GM19468 (cell line): Measurements from ENCODE around the gene P2RY8.
"Not testable (repeated sequence)": the region's sequence is repeated elsewhere in the genome, so short reads cannot be mapped to it uniquely, and the experiment has no call there.

Experiments used
- ATAC-seq: cut with Tn5 transposase; IDR thresholded peaks from one replicate; pipeline ENCODE4 v1.9.1; 2021; ENCODE audit warnings: mild to moderate bottlenecking, moderate library complexity, moderate number of reproducible peaks; ENCODE audit not compliant: unreplicated experiment; ENCODE audit errors: extremely low read depth

P2RY8 gene

DNA sequence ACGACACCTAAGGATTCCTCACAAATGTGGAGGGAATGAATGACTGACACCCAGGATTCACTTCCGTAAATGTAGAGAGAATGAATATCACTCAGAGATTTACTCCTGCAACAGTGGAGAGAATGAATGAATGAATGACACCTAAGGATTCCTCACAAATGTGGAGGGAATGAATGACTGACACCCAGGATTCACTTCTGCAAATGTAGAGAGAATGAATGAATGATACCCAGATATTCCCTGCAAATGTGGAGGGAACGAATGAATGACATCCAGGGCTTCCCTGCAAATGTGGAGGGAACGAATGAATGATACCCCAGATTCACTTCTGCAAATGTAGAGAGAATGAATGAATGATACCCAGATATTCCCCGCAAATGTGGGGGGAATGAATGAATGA lies 47.6 kb downstream of the P2RY8 start:
- not testable (repeated sequence) for ATAC-seq

DNA sequence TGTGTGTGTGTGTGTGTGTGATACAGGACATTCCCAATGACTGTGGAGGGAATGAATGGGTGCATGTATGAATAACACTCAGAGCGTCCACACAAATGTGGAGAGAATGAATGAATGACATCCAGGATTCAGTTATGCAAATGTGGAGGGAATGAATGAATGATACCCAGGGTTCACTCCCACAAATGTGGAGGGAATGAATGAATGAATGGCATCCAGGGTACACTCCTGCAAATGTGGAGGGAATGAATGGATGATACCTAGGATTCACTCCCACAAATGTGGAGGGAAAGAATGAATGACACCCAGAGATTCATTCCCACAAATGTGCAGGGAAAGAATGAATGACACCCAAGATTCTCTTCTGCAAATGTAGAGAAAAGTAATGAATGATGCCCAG lies 48.2 kb downstream of the P2RY8 start:
- no peak for ATAC-seq

DNA sequence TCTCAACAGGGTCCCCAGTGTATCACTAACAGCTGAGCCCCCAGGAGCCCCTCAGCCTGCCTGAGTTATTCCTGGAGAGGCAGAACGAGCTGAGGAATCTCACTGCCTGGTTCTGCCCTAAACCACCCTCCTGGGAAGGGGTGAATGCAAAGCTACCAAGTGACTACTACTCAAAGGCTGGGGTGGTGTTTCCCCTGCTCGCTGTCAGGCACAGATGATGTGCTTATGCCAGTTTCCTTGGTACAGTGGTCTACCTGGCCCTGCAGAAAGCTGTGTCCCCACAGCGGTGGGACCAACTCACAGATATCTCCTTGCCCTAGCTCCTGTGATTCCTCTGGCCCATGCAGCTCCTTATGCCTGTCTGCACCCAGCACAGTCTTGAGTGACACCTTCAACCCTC lies 48.8 kb downstream of the P2RY8 start:
- ATAC-seq = no peak

DNA sequence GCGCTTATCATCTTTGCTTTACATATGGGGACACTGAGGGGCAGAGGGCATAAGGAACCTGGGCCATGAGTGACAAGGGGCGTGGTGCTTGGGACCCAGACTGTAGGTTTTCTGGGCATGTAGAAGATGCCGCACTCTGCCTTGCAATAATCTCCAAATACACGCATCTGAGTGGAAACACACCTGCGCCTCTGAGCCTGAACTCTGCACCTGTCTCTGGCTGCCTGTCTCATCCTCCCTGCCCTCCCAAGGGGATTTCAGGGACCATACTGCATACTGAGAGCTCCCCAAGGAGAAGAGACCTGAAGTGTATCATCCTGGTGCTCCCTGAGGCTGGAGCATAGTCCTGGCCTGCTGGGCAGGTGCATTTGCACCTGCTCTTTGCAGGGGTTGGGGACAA lies 49.6 kb downstream of the P2RY8 start:
- ATAC-seq = no peak

DNA sequence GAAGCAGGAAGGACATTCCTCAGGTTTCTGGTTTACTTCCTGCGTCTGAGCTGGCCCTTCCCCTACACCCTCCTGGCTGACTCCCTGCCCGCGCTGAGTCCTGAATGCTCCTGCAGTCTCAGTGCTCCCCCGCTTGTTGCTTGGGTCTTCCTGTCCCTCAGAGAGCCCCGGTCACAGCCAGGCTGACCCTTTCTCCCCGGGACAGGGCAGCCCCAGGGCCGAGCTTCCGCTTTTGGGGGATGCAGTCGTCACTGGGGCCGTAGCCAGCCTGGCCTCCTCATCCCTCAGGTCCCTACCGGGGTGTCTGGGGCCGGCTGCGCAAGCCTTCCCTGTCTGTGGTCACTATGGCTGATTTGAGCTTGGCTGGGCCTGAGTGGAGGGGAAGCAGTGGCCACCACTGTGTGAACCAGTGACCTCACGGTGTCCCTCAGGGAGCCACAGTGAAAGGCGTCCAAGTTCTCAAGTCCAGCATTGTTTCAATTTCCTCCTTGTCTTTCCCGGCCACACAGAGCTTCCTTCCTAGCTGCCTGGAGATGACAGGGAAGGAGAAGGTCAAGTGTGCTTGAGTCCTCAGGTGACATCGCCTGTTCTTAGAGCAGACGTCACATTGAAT lies 50.1 kb downstream of the P2RY8 start:
- no peak for ATAC-seq

DNA sequence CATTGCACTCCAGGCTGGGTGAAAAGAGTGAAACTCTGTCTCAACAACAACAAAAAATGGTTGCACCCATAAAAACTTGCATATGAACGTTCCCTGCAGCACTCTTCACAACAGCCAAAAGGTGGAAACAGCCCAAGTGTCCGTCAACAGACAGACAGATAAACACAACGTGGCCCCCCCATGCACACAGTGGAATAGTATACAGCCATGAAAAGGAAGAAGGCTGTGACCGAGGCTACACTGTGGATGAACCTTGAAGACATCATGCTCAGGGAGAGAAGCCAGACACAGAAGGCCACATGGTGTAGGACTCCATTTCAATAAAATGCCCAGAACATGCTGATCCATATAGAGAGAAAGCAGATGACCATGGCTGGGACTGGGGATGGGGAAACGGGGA lies 50.8 kb downstream of the P2RY8 start:
- ATAC-seq = no peak

DNA sequence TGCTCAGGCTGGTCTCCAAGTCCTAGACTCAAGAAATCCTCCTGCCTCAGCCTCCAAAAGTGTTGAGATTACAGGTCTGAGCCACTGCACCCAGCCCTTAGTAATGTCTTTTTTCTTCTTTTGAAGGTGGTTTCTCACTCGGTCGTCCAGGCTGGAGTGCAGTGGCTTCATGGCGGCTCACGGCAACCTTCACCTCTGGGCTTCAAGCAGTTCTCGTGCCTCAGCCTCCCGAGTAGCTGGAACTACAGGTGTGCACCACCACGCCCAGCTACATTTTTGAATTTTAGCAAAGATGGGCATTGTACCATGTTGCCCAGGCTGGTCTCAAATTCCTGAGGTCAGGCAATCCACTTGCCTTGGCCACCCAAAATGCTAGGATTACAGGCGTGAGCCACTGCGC lies 52.0 kb downstream of the P2RY8 start:
- no peak for ATAC-seq

DNA sequence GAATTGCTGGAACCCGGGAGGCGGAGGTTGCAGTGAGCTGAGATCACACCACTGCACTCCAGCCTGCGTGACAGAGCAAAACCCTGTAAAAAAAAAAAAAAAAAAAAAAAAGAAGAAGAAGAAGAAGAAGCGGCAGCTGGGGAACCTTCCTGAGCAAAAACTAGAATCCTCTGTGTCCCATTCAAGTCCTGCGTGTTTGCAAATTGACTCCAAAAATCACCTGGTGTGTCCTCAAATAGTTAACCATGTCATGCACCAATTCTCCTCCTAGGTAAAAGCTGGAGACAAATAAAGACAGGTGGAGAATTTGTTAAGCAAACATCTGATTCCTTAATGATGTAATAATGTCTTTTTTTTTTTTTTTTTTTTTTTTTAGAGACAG lies 52.4 kb downstream of the P2RY8 start:
- no peak for ATAC-seq

DNA sequence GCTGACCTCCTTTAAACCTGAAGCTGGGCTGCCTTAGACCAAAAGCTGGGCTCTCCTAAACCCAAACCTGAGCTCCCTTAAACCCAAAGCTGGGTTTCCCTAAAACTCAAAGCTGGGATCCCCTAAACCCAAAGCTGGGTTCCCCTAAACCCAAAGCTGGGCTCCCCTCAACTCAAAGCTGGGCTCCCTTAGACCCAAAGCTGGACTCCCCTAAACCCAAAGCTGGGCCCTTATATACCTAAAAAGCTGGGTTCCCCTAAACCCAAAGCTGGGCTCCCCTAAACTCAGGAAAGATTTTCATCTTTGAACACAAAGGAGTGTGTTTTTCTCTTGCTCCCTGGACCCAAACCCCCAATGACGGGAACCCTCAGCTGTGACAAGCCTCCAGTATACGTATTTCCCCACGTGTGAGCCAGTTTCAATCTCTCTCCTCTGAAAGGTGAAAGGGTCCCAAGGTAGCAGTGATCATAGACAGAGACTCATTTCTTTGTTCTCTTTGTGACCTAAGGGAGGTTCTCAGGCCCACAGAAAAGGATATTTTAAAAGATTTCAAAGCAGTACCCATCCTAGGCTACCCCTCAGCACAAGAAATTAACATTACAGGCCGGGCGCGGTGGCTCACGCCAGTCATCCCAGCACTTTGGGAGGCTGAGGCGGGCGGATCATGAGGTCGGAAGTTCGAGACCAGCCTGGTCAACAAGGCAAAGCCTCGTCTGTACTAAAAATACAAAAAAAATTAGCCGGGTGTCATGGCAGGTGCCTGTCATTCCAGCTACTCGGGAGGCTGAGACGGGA lies 52.9 kb downstream of the P2RY8 start:
- peak; percentile 44 for ATAC-seq

DNA sequence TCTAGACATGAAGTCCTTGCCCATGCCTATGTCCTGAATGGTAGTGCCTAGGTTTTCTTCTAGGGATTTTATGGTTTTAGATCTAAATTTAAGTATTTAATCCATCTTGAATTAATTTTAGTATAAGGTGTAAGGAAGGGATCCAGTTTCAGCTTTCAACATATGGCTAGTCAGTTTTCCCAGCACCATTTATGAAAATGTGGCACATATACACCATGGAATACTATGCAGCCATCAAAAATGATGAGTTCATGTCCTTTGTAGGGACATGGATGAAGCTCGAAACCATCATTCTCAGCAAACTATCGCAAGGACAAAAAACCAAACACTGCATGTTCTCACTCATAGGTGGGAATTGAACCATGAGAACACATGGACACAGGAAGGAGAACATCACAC lies 54.5 kb downstream of the P2RY8 start:
- not testable (repeated sequence) for ATAC-seq

DNA sequence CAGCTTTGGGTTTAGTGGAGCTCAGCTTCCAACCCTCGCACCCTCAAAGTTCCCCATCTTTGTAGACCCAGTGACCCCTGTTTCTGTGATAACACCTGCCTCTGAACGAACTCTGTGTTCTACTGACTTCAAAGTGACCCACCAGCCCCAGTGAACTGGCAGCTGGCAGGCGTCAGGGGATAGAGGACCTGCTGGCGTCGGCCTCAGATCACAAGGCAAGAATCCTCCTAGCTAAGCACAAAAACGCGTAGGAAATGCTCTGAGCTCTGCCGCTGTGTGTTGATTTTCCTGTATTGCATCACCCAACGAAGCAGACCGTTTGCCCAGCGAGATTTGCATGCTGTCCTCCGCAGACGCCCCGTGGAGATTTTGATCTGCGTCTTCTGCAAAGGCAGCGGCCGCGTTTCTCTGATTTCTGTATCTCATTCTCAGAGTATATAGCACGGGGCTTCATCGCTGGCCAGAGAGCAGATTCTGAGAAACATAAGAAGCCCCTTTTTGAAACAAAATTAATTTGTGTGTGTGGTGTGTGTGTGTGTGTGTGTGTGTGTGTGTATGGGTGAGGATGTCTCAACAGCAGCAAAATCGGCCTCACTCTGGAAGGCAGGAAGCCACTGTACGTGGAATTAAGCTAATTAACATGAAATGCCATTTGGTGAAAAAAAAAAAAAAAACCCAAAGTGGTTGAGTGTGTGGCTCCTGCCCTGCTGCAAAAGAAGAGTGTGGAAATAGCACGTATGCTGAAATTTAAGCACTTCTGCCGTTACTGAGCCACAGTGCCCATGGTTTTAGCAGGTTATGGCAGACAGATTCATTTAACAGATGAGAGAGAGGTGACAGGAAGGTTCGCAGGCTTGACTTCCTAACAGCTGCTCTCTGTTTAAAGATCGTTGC lies 55.1 kb downstream of the P2RY8 start:
- peak; percentile 14 for ATAC-seq

DNA sequence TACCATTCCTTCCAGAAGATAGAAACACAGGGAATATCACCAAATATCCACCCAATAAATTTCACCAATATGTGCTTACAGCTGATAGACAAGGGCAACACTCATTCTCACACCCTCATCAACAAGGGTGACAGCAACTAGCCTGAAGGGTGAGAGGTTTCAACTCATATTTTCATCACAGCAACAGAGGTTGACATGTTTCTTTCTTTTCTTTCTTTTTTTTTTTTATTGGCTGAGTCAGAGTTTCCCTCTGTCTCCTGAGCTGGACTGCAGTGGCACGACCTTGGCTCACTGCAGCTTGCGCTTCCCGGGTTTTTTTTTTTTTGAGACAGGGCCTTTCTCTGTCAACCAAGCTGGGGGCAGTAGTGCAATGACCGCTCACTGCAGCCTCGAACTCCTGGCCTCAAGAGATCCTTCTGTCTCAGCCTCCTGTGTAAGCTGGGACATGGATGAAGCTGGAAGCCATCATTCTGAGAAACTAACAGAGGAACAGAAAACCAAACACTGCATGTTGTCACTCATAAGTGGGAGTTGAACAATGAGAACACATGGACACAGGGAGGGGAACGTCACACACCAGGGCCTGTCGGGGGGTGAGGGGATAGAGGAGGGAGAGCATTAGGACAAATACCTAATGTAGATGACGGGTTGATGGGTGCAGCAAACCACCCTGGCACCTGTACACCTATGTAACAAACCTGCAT lies 56.8 kb downstream of the P2RY8 start:
- no peak for ATAC-seq

DNA sequence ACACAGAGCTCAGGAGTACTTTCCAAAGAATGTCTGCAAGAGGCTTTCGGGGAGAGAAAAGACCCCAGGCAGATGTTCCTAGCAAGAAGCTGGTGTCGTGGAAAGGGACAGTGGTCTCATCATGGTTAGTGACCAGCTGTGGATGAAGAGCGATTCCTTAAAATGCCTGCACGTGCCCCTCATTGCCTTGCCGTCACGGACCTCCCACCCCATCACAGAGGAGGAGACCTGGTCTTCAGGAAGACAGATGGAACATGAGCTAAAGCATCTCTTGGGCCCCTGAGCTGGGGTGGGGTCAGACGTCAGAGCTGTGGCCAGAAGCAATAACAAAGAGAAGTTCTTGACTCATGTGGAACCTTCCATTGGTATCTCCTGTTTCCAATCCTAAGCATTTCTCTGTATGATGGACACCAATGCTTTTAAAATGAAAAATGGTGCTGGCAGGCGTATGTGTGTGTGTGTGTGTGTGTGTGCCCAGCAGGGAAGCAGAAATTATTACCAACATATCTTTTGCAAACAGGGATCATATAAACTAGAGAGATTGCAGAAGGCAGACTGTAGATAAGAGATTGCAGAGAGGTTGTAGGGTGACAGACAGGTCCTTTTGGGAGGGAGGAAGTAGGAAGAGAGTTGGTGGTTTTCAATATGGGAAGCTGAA lies 59.1 kb downstream of the P2RY8 start:
- ATAC-seq = no peak

DNA sequence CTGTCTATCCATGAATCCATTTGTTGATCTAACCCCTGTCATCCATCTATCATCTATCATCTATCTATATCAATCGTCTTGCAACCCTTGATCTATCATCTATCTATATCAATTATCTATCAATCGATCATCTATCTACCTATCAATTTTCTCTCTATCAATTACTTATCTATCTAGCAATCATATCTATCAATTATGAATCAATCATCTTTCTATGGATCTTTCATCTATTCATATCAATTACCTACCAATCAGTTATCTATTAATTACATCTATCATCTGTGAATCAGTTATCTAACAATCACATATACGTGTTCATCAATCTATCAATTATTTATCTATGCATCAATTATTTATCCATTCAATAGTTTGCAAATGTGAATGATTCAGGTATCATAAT lies 59.8 kb downstream of the P2RY8 start:
- no peak for ATAC-seq

DNA sequence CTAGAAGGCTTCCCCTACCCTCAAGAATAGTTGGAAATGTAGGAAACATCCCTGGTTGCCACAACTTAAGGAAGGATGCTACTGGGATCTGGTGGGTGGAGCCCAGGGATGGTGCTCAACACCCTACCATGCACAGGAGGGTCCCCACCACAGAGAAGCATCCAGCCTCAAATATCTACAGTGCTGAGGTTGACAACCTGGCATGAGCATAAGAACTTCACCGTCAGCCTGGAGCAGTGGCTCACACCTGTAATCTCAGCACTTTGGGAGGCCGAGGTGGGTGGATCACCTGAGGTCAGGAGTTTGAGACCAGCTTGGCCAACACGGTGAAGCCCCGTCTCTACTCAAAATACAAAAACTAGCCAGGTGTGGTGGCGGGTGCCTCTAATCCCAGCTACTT lies 60.3 kb downstream of the P2RY8 start:
- no peak for ATAC-seq

DNA sequence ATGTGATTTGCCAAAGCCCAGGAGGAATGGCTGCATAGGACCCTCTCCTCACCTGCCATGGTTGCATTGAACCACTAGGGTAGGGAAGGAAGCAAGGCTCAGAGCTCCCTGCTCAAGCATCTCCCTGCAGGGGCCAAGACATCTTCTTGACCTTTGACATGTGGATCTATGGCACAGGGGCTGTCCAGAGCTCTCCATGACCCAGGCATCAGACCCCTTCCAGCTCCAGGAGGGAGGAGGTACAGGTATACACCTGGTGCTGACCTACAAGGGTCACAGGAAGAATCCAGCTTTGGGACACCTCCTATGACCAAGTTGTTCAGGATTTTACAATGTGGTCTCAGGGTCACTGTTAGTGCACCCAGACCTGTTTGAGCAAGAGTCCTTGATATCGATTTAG lies 61.1 kb downstream of the P2RY8 start:
- ATAC-seq = no peak

DNA sequence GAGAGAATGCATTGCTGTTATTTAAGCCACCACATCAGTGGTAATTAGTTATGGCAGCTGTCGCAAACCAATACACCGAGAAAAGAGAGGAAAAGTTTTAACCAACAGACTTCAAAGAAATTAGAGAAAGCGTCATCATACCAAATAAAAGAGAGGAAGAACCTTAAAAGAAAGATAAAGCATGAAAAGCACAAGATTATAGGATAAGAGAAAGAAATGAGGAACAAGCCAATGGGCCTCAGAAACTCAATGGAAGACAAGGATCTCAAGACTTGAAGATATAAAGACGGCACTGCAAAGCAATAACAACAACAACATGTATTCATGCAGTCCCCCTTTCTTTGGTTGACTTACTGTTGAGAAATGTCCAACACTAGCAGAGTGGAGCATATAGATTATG lies 61.5 kb downstream of the P2RY8 start:
- no peak for ATAC-seq

DNA sequence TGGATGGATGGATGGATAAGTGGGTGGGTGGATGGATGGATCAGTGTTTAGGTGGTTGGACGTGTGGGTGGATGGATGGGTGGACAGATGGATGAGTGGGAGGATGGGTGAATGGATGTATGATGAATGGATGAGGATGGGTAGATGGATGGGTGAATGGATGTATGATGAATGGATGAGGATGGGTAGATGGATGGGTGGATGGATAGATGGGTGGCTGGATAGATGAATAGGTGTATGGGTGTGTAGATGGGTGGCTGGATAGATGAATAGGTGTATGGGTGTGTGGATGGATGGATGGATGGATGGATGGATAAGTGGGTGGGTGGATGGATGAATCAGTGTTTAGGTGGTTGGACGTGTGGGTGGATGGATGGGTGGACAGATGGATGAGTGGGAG lies 62.4 kb downstream of the P2RY8 start:
- not testable (repeated sequence) for ATAC-seq

DNA sequence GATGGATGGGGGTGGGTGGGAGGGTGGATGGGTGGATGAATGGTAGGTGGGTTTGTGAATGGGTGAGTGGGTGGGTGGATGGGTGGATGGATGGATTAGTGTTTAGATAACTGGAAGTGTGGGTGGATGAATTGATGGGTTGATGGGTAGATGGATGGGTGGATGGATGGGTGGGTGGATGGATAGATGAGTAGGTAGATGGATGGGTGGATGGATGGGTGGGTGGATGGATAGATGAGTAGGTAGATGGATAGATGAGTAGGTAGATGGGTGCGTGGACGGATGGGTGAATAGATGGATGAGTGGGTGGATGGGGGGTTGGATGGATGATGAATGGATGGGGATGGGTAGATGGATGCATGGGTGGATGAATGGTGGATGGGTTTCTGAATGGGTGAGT lies 64.0 kb downstream of the P2RY8 start:
- no peak for ATAC-seq

DNA sequence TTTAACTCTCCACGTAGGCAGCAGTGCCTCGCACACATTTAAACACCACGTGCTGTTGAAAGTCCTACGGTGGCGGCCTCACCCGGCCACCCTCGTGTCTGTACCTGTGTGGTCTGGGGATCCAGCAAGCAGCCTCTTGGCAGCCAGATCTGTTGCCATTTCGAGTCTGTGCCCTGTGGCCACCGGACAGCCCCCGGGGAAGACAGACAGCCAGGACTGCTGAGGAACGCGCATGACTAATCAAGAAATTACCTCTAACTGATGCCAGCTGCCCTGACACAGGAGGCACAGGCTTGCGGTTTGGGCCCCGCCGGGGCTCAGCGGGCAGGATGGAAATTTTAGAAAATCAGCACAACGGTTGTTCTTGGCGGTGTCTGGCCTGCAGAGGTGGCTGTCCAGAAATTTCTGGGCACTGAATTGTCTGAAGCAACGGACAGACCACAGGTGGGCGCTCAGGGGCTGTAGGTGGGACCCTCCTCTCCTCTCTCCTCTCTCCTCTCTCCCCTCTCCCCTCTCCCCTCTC lies 68.7 kb downstream of the P2RY8 start:
- peak; percentile 48 for ATAC-seq
